Prostate gland (tissue), 2 donors: ENCODE measurements around the gene USP14. TPM values are rescaled to one million over a fixed set of nuclear protein-coding genes. Genes with fewer than 3 reads are reported as not detected.

ENCODE experiments used
- DNase-seq: peaks from one replicate; pipeline ENCODE4 v3.0.0-alpha.2; 2019; ENCODE audit warnings: low spot score
- H3K27ac ChIP-seq, 2 donors: fragments of 200-600 bp; sonication (generic); 2 replicates each; pipeline ENCODE4 v1.5.1; 2017 to 2019
- H3K27me3 ChIP-seq: fragments of 200-600 bp; sonication (generic); replicated peaks from 2 replicates; pipeline ENCODE4 v1.5.1; 2019; ENCODE audit not compliant: insufficient read depth
- H3K36me3 ChIP-seq, 2 donors: fragments of 200-600 bp; sonication (generic); 1 replicate in 1 of 2; 2 replicates in 1 of 2; pipeline versions ENCODE4 v1.5.1 to v1.8.1; 2017 to 2019
- H3K4me1 ChIP-seq: fragments of 200-600 bp; sonication (generic); replicated peaks from 2 replicates; pipeline ENCODE4 v1.5.1; 2019
- H3K4me3 ChIP-seq, 2 donors: fragments of 200-600 bp; sonication (generic); 2 replicates each; pipeline ENCODE4 v1.5.1; 2017 to 2019
- H3K9me3 ChIP-seq: fragments of 200-600 bp; sonication (generic); 2 replicates; pipeline ENCODE4 v1.5.1; 2017
- CTCF ChIP-seq, 4 experiments: fragments of 200-600 bp in 2 of 4; fragments of 450-650 bp in 2 of 4; sonication (generic) in 2 of 4; IDR thresholded peaks; 1 replicate in 3 of 4; 2 replicates in 1 of 4; pipeline ENCODE4 v1.5.1; 2016 to 2019; ENCODE audit warnings: antibody characterized with exemption in 4 of 4, mild to moderate bottlenecking in 2 of 4, moderate library complexity in 2 of 4
- POLR2A ChIP-seq: fragments of 450-650 bp; IDR thresholded peaks from one replicate; pipeline ENCODE4 v1.6.1; 2016; ENCODE audit warnings: antibody characterized with exemption, mild to moderate bottlenecking
- POLR2AphosphoS5 ChIP-seq: sonication (generic); formaldehyde crosslinking; IDR thresholded peaks from one replicate; pipeline ENCODE4 v1.6.1; 2017; ENCODE audit warnings: antibody characterized with exemption
- WGBS: methylation state at CpG from one replicate; pipeline ENCODE4 v1.1.5; 2018; 5-methylcytosine and 5-hydroxymethylcytosine counted together
- intact Hi-C: fragments of 100-400 bp; cut with DNase I; formaldehyde crosslinking; loops from one replicate; pipeline ENCODE4 v1.14.2; 2022
- microRNA-seq: library from miRNA; unstranded; fragments of <30 nt; microRNA quantifications from one replicate; pipeline ENCODE4, GENCODE V29; 2016
- small RNA-seq, 2 donors: library from RNA; depleted of rRNA; stranded (forward); fragments of <200 nt; gene quantifications; one replicate each; pipeline ENCODE3, GENCODE V24; 2016
- total RNA-seq, 2 donors: library from RNA; depleted of rRNA; stranded (reverse); fragments of >200 nt; gene quantifications; one replicate each; pipeline ENCODE4 v1.1.0, GENCODE V29; 2016

USP14 gene
- total RNA-seq, 2 donors from 2014 or later = 25.9 to 51.2 TPM

GRCh38 chr18:255171-255570, 96.8 kb downstream of the USP14 start:
- no peak for TF ChIP-seq POLR2AphosphoS5
- no peak for TF ChIP-seq POLR2A
- no peak for TF ChIP-seq CTCF (IDR thresholded peaks at IDR 0.05)
- Histone ChIP-seq H3K9me3 (no peaks in the 10 kb centered on the region), H3K27me3 (no peaks in the 10 kb centered on the region), H3K4me1 (no peaks in the 10 kb centered on the region), H3K4me3 (no peak overlapping the region), H3K36me3 (peaks cover 0 to 7% of the 10 kb centered on the region in 2 donors), H3K27ac (no peak overlapping the region)
- intact Hi-C loops = no loop called here
- 90% methylated on average over 4 of the region's 4 CpGs for WGBS
- DNase-seq = no peak

- no peaks in the 10 kb centered on the region for H3K36me3 ChIP-seq
- H3K4me1 ChIP-seq = no peaks in the 10 kb centered on the region
- H3K9me3 ChIP-seq = no peaks in the 10 kb centered on the region
- no peak for DNase-seq
- H3K27ac ChIP-seq = no peak overlapping the region
- WGBS = 92% methylated on average over 2 of the region's 2 CpGs
- no peaks in the 10 kb centered on the region for H3K27me3 ChIP-seq
- intact Hi-C loops = no loop called here
- no peak for TF ChIP-seq POLR2A
- no peak overlapping the region for H3K4me3 ChIP-seq
Observed at GRCh38 chr18:260547-260946, 102.2 kb downstream of the USP14 start.

GRCh38 chr18:261398-262073, 103.2 kb downstream of the USP14 start:
- H3K4me1 ChIP-seq = no peaks in the 10 kb centered on the region
- 83% methylated on average over 2 of the region's 2 CpGs for WGBS
- H3K4me3 ChIP-seq = no peak overlapping the region
- H3K27ac ChIP-seq = no peak overlapping the region
- TF ChIP-seq CTCF (IDR thresholded peaks at IDR 0.05) (no peak), POLR2AphosphoS5 (no peak), POLR2A (no peak)
- H3K27me3 ChIP-seq = no peaks in the 10 kb centered on the region
- H3K9me3 ChIP-seq = no peaks in the 10 kb centered on the region
- intact Hi-C loops = no loop called here
- H3K36me3 ChIP-seq = no peaks in the 10 kb centered on the region
- no peak for DNase-seq

Small RNAs within 50 kb of the gene (microRNA-seq; reads per million reads assigned to microRNA genes)
- gene MIR8078 = not detected

Small RNAs within 50 kb of the gene (small RNA-seq; reads per million reads assigned to genes)
- 0 reads per million in 2 donors for gene MIR8078

Other genes starting within 250 kb of the USP14 start
- gene TUBB8B, start 108.9 kb upstream of the USP14 start, total RNA-seq = 1 to 10 TPM; 1.0 to 3.9 TPM
- gene THOC1, start 109.5 kb downstream of the USP14 start, total RNA-seq = 10 to 100 TPM; 29.0 to 35.8 TPM